Stimulated activated CD8-positive, alpha-beta memory T cell treated with anti-CD3 and anti-CD28 coated beads, Interleukin-2, amount 100 ng/mL, for 1 hour (primary cell): ENCODE data around the gene TRAF5.
"Not testable (repeated sequence)": the region's sequence is repeated elsewhere in the genome, so short reads cannot be mapped to it uniquely, and the experiment has no call there.

Experiments
- DNase-seq, 2 donors: peaks; one replicate each; pipeline ENCODE4 v3.0.0-alpha.2; 2020; ENCODE audit warnings: low read depth in 2 of 2

TRAF5 gene, protein sequence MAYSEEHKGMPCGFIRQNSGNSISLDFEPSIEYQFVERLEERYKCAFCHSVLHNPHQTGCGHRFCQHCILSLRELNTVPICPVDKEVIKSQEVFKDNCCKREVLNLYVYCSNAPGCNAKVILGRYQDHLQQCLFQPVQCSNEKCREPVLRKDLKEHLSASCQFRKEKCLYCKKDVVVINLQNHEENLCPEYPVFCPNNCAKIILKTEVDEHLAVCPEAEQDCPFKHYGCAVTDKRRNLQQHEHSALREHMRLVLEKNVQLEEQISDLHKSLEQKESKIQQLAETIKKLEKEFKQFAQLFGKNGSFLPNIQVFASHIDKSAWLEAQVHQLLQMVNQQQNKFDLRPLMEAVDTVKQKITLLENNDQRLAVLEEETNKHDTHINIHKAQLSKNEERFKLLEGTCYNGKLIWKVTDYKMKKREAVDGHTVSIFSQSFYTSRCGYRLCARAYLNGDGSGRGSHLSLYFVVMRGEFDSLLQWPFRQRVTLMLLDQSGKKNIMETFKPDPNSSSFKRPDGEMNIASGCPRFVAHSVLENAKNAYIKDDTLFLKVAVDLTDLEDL

DNA sequence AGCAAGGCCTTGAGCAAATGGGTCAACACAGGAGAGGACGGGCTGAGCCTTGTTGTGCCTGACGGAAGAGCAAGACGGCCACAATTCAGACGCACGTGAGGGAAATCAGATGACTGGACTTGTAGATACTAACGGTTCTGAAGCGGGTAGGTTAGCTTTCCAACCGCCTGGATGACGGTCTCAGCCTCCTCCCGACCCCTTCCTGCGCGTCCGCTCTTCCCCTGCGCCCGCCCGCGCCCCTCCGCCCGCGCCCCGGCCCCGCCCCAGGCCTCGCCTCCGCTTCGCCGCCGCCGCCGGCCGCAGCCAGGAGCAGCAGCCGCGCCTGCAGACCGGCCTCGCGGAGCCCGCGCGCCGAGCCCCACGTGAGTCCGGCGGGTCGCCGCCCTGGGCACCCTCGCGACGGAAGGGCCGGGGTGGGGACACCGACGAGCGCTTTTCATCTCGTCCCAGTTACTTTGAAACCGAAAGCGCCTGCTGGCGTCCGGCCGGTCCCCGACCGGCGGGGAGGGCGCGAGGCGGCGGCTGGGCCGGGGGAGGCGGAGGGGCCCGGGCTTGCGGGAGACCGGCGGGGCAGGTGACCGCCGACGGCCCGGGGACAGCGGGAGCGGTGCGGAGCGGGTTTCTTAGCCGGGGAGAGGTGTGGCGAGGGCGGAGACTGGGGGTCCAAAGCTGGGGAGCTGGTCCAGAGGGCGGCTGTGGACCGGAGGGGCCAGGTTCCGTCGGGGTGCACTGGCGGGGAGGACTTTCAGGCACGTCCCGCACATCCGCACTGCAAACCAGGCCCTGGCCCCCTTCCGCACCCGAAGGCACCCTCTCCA lies at the start of gene TRAF5:
TRAF5 (plus strand) TSS at position 306 of the 818 bp plus-strand sequence. CDS start 26,407 bp downstream, outside the sequence.
- DNase-seq, result no peak

- no peak for DNase-seq
Observed at GRCh38 chr1:211279340-211279739, 47.3 kb upstream of the TRAF5 start.

DNA sequence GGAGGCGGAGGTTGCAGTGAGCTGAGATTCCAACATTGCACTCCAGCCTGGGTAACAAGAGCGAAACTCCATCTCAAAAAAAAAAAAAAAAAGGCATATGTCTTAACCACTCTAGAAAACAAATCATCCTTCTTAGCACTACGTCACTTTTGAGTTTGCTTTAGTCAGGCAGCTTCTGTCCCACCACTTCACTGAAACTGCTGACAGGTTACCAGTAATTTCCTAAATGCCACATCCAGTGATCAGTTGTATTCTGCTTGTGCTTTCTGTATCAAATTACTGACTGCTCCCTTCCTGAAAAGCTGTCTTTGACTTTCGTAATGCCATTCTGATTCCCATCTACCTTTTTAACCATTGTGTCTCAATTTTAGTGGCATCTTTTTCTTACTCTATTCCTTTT lies 45.7 kb upstream of the TRAF5 start:
- no peak for DNase-seq

DNA sequence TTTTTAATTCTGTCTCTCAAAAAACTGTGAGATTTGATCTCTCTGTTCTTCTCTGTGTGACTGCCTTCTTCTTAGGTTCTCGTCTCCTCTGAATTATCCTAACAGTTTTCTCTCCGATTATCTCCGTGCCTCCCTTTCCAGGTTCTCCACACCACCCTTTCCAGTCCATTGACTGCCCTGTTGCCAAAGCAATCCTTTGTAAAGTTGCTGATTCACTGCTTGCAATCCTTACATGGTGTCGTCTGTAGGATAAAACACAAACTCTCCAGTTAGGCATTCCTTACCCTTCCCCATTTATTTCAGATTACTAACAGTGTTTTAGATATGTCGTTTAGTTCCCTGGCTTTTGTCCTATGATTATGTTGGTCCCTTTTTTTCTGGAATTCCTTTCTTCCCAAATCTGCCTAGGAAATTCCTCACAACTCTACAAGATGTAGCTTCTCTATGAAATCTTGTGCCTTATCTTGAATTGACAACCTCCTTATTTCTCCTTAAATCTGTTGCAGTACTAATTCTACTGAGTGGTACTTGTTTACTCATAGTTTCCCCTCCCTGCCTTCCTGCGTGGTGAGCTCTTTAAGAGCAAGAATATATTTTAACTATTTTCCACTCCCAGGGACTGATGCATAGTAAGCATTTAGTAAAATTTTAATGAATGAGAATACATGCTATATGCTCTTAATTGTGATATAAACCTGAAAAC lies 45.2 kb upstream of the TRAF5 start:
- no peak for DNase-seq

- no peak for DNase-seq
Observed at GRCh38 chr1:211282023-211282373, 44.6 kb upstream of the TRAF5 start.

GRCh38 chr1:211285196-211285595 lies 41.4 kb upstream of the TRAF5 start:
- DNase-seq, result no peak

DNA sequence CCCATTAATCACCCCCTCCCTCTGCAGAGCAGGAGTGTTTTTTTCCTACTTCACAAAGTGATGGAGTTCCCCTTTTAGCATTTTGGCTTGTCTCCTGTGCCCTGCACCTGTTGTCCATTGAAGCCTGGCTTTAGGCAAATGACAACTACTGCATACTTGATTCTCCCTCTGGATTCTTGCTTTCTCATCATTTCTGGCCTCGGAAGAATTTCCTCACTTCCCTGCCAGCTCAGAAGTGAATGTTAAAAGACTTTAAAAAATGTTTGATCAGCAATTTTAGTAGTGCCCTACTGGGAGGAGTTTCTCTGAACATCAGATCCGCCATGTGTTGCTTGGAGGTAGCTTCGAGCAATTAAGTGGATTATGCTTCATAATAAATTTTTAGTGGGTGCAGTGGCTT lies 39.4 kb upstream of the TRAF5 start:
- DNase-seq, result no peak

- no peak for DNase-seq
Observed at GRCh38 chr1:211292411-211292810, 34.2 kb upstream of the TRAF5 start.

GRCh38 chr1:211296396-211296795 lies 30.2 kb upstream of the TRAF5 start:
- no peak for DNase-seq

DNA sequence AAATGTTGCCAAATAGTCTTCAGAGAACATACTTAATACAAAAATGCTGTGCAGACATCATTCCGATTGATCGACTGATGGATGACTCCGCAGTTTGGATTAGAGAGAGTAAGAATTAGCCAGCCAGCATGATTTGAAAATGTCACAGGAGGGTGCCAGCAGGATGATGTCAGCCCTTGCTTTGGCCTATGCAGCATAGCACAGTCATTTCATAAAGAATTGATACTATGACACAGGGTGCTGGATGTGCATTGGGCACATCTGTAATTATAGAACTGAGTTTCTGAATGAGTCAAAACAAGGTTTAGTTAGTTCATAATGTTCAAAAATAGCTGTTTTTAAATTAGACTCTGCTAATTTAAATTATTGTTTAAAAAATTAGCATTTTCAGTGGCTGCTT lies 21.6 kb upstream of the TRAF5 start:
- DNase-seq, result no peak

DNA sequence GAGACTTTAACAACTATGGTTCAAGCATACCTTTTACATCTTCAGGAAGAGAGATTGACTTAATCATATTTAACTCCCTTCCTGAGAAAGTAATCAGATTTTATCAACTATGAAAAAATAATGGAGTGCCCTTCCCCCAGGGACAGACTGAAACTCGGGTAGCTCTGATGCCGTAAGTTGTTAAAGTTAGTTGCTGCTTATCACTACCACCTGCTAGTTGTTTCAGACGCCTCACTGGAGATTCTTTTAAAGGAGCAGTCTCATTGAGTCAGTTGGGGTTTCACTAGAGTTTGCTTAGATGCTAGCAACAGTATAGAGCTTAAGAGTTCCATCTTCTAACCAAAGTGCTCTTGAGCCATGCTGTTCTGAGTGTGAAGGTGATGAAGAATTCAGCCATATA lies 17.0 kb upstream of the TRAF5 start:
- no peak for DNase-seq

DNA sequence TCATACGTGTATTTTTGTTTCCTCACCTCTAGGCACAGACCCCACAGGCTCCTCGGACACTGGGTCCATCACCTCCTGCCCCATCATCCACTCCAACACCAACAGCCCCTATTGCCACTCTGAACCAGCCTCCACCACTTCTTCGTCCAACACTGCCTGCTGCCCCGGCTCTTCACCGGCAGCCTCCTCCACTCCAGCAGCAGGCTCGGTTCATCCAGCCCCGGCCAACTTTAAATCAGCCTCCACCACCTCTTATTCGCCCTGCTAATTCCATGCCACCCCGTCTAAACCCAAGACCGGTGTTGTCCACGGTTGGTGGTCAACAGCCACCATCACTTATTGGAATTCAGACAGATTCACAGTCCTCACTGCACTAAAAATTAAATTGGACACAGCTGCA lies 13.2 kb upstream of the TRAF5 start:
- DNase-seq, result no peak

DNA sequence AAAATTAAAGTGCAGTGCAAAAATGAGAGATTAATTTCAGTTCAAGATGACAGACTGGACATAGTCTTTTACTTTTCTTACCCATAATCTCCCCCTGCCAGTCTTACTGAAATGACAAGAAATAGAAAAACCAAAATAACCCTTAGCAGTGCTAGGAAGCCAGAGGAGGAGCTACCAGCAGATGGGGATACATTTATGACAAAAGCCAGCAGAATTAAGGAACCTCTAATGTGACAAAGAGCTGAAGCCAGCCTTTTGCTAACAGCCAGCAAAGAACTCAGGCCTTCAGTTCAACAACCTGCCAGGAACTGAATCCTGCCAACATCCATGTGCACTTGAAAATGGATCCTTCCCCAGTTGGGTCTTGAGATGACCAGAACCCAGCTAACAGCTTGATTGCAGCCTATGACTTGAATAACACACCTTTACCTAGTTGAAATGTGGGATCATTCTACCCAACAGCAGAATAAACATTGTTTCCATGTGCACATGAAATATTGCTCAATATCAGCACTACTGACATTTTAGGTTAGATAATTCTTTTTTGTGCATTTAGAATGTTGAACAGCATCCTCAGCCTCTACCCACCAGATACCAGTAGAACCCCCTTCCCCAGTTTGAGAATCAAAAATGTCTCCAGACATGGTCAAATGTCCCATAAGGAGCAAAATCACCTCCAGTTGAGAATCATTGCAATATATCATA lies 7.9 kb upstream of the TRAF5 start:
- DNase-seq, result no peak

DNA sequence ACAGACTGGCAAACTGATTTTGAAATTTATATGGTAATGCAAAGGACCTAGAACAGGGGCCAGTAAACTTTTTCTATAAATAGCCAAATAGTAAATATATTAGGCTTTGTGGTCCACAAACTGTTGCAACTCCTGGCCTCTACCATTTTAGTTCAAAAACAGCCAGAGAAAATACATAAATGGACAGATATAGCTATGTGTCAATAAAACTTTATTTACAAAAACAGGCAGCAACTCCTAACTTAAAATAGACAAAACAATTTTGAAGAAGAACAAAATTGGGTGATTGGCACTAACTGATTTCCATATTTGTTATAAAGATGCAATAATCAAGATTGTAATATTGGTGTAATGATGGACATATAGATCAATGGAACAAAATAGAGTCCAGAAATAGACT lies 6.7 kb upstream of the TRAF5 start:
- DNase-seq, result no peak

GRCh38 chr1:211320980-211321379 lies 5.7 kb upstream of the TRAF5 start:
- DNase-seq, result no peak

DNA sequence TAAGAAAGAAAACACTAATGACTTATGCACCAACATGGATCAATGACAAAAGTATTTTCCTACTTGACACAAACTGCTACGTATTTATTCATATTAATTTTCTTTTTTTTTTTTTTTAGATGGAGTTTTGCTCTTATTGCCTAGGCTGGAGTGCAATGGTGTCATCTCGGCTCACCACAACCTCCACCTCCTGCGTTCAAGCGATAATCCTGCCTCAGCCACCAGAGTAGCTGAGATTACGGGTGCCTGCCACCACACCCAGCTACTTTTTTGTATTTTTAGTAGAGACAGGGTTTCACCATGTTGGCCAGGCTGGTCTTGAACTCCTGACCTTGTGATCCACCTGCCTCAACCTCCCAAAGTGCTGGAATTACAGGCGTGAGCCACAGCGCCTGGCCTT lies 5.0 kb upstream of the TRAF5 start:
- DNase-seq, result not testable (repeated sequence)

GRCh38 chr1:211323156-211324063 lies 3.2 kb upstream of the TRAF5 start:
- DNase-seq, result peak in 1 of 2 donors; percentile 40

- DNase-seq, result no peak
Observed at GRCh38 chr1:211324992-211325775, 1.4 kb upstream of the TRAF5 start.

DNA sequence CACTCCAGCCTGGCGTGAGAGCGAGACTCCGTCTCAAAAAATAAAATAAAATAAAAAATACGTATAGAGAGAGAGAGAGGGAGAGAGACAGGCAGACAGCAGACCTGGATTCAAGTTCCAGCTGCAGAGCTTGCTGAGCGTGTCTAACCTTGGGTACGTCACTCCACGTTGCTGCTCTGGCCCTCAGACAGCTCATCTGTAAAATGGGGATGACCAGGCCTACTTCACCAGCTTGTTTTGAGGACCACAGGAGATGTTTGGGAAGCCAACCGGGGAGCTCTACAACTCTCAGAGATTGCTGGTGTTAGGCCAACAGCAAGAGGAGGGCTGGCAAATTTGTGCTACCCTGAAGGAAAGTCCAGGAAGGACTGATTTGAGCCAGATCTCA lies 499 bp upstream of the TRAF5 start:
- DNase-seq, result no peak
